Measurements from ENCODE around the gene SUSD3.

DNA sequence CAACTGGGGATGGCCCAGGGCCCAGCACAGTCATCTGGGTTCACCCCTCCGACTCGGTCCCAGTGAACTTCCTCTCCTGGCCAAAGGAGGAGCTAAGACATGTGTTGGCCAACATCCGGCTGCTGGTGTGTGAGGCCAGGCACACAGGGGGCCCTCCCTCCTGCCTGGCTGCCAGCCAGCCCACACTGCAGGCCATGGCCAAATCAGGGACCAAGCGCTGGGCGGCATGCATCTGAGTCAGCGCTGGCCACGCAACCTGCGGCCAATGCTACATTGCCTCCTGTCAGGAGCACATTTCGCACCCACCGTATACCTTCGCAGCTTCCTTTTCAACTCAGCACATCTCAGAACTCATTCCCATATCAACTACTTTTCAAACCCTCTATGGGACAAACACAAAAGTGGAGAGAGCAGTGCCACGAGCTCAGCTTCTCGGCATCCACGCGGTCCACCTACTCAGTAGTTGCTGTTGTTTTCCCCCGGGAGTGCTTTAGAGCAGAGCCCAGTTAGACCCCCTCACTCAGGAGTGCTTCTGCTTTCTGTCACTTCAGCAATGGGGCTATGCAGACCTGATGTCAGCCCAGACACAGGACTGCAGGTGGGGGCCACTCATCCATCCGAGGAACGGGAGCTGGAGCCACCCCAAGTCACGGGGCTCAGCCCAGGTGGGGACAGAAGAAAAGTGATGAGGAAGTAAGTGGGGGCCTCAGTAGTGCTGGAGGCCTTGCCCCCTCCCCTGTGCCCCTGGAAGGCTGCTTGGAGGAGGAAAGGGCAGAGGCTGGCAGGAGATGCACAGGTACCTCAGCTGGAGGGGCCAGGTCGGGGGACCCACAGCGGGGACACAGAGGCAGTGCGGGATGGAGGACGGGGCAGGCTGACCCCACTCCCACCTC lies 61.7 kb downstream of the SUSD3 start:
- TF ChIP-seq EZH2 (IDR thresholded peaks at IDR 0.05) (no peak), POLR2AphosphoS5 (IDR thresholded peaks at IDR 0.05; ENCODE audit: borderline replicate concordance, low read depth, low read length) (no peak)
